Measurements from ENCODE around the gene CFAP92.

Gene CFAP92

GRCh38 chr3:129036222-129037092 lies 42.6 kb upstream of the CFAP92 start:
- TF ChIP-seq CTCF (IDR thresholded peaks at IDR 0.05; ENCODE audit: low read depth, low read length, missing control alignments): no peak
- in situ Hi-C loops (cut with HindIII; ENCODE audit: low sequenced_read_pairs): no loop called here
- no peak for DNase-seq (ENCODE audit: low read depth)
- no peak overlapping the region for H3K4me3 ChIP-seq (ENCODE audit: low read depth, low read length)

- H3K4me3 ChIP-seq (ENCODE audit: low read depth, low read length): no peak overlapping the region
- no peak for DNase-seq (ENCODE audit: low read depth)
- TF ChIP-seq CTCF (IDR thresholded peaks at IDR 0.05; ENCODE audit: low read depth, low read length, missing control alignments): no peak
- in situ Hi-C loops (cut with HindIII; ENCODE audit: low sequenced_read_pairs): no loop called here
Measured at GRCh38 chr3:129035360-129036221, 41.7 kb upstream of the CFAP92 start.

GRCh38 chr3:129034642-129035041 lies 40.8 kb upstream of the CFAP92 start:
- no peak for TF ChIP-seq CTCF (IDR thresholded peaks at IDR 0.05; ENCODE audit: low read depth, low read length, missing control alignments)
- in situ Hi-C loops (cut with HindIII; ENCODE audit: low sequenced_read_pairs): no loop called here

GRCh38 chr3:129033633-129034321 lies 39.9 kb upstream of the CFAP92 start:
- no peak overlapping the region for H3K4me3 ChIP-seq (ENCODE audit: low read depth, low read length)
- no peak for TF ChIP-seq CTCF (IDR thresholded peaks at IDR 0.05; ENCODE audit: low read depth, low read length, missing control alignments)
- DNase-seq (ENCODE audit: low read depth): no peak
- in situ Hi-C loops (cut with HindIII; ENCODE audit: low sequenced_read_pairs): no loop called here

More at GRCh38 chr3:129034642-129035041, 40.8 kb upstream of the CFAP92 start:
- DNase-seq (ENCODE audit: low read depth): no peak
- no peak overlapping the region for H3K4me3 ChIP-seq (ENCODE audit: low read depth, low read length)

GRCh38 chr3:129033151-129033550 lies 39.3 kb upstream of the CFAP92 start:
- DNase-seq (ENCODE audit: low read depth): no peak
- H3K4me3 ChIP-seq (ENCODE audit: low read depth, low read length): no peak overlapping the region
- in situ Hi-C loops (cut with HindIII; ENCODE audit: low sequenced_read_pairs): no loop called here
- TF ChIP-seq CTCF (IDR thresholded peaks at IDR 0.05; ENCODE audit: low read depth, low read length, missing control alignments): no peak

- no peak overlapping the region for H3K4me3 ChIP-seq (ENCODE audit: low read depth, low read length)
- DNase-seq (ENCODE audit: low read depth): no peak
- in situ Hi-C loops (cut with HindIII; ENCODE audit: low sequenced_read_pairs): no loop called here
- TF ChIP-seq CTCF (IDR thresholded peaks at IDR 0.05; ENCODE audit: low read depth, low read length, missing control alignments): no peak
Measured at GRCh38 chr3:129032716-129033115, 38.8 kb upstream of the CFAP92 start.
